Astrocyte of the hippocampus (primary cell): ENCODE measurements around the gene SPON1.
A peak's percentile ranks its signal among the peaks of the same experiment; 100 is the strongest.

Source experiments
- DNase-seq: peaks from one replicate; pipeline ENCODE4 v3.0.0; 2011; ENCODE audit warnings: low read depth, low spot score

The SPON1 gene

DNA sequence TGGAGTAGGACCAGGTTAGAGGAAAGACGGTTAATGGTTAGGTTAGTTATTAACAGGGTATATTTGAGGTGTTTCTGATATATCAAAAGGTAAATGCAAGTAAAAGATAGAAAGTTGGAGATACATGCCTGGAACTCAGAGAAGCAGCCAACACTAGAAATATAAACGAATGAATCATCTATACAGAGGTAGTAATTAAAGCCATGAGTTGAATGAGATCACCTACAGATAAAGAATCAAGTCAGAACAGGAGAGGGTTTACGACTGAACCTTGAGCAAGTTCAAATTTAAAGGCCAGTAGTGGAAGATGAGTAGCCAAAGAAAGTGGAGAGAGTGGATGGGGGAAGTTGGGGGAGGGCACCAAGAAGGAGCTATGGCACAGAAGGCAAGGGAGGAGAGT, 73.9 kb downstream of the SPON1 start:
- DNase-seq = no peak

DNA sequence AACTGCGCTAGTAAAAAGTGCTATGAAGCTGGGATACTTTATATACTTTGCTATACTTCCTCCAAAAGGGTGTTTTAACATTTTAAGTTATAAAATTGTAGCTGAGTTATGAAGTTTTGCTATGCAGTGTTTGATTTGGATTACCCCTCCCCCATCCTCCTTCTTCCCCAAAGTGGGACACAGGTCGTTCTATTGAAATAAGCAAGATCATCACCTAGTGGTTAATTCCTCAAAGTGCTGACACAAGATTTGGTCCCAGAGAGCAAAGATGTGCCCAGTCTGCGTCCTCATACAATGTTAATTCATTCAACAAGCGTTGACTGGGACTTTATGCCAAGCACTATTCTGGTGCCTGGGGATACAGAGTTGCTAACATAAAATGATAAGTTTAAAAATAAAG, 78.5 kb downstream of the SPON1 start:
- no peak for DNase-seq

- no peak for DNase-seq
Measured at GRCh38 chr11:14041565-14041964, 79.0 kb downstream of the SPON1 start.

- no peak for DNase-seq
Measured at GRCh38 chr11:14042686-14043465, 80.4 kb downstream of the SPON1 start.

DNA sequence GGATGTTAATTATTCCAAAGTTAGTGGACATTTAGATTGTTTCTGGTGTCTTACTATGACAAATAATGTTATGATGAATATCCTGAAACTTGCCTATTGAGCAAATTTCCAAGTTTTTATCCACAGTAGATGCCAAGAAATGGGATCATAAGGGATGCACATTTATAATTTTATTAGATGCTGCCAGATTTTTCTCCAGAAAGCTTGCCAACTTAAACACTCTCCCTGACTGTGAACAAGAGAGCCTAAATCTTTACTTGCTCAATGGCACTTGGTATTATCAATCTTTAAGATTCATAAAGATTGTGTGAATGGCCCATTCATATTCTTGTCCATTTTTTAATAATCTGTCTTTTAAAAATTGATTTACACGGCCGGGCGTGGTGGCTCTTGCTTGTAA, 82.4 kb downstream of the SPON1 start:
- no peak for DNase-seq

DNA sequence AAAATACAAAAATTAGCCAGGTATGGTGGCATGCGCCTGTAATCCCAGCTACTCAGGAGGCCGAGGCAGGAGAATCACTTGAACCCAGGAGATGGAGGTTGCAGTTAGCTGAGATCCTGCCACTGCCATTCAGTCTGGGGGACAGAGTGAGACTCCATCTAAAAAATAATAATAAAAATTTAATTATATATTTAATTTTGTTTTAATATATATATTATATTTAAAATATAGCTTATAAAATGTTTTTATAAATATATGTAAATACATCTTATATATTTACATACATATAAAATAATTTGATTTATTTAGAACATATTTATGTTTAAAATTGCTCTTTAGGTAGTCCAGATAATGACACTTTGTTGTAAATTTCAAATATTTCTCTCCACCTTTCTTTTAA, 82.9 kb downstream of the SPON1 start:
- DNase-seq = no peak

GRCh38 chr11:14052198-14052597, 89.7 kb downstream of the SPON1 start:
- no peak for DNase-seq

DNA sequence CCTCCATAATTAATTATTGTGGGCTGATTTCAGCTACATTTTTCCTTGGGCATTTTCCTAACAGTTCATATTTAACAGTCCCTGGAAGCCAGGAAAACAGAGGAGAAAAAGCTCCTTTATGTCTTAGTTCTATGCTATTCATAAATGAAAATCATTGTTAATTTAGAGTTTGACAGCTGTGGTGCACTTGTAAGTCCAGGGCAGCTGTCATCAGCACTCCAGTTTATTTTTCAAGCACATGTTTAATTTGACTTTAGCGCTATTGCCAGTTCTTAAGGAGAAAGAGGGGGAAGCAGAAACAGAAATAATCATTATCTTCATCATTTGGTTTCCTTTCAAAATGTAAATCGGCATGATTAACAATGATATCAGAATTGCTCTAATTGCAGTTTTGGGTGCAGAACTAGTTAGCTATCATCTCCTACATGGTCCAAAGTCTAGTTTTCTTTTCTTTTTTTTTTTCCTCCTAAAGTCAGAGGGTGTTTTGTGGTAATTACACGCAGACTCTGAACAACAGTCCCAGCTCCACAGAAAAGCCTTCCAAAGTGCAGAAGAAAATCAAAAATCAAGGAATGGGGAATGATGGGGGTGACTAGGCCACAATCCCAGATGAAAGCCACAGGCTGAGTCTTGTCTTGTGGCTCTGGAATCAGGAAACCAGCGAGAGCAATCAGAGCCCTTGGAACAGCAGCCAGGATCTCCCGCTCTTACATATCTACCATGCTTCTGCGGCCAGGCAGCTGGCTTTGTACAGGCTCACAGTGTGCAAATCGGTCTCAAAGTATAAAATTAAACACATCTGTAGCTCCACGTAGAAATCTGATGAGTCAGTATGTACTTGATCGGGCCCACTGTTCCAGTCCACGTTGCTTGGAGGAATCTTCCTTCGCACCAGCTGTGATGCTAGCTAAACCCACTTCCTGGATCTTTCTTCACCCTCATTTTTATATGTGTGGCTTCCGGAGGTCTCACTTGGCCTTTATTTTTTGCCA, 91.9 kb downstream of the SPON1 start:
- DNase-seq = no peak

- DNase-seq = no peak
Measured at GRCh38 chr11:14055936-14056335, 93.4 kb downstream of the SPON1 start.

DNA sequence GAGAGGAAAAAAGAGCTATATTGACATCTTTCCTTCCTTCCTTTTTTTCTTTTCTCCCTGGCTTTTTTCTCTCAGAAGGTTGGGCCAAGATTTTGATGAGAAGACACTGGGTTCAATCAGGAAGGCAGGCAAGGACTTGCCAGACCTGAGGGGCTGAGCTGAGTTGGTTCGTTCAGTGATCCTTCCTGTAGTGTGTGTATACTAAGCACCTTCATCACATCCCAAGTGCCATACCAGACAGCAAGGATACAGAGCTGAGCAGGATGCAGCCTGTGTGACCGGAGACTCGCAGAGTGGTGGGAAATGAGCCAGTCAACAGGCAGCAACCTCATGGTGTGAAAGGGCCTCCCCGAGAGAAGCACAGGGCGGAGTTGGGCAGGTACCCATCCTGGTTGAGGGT, 95.5 kb downstream of the SPON1 start:
- no peak for DNase-seq

GRCh38 chr11:14059491-14059890, 97.0 kb downstream of the SPON1 start:
- DNase-seq = peak; percentile 44

- no peak for DNase-seq
Measured at GRCh38 chr11:14061721-14062120, 99.2 kb downstream of the SPON1 start.

GRCh38 chr11:14065141-14065540, 102.6 kb downstream of the SPON1 start:
- no peak for DNase-seq

- DNase-seq = no peak
Measured at GRCh38 chr11:14065681-14066080, 103.2 kb downstream of the SPON1 start.

GRCh38 chr11:14067686-14068085, 105.2 kb downstream of the SPON1 start:
- DNase-seq = no peak

GRCh38 chr11:14070896-14071295, 108.4 kb downstream of the SPON1 start:
- DNase-seq = no peak

DNA sequence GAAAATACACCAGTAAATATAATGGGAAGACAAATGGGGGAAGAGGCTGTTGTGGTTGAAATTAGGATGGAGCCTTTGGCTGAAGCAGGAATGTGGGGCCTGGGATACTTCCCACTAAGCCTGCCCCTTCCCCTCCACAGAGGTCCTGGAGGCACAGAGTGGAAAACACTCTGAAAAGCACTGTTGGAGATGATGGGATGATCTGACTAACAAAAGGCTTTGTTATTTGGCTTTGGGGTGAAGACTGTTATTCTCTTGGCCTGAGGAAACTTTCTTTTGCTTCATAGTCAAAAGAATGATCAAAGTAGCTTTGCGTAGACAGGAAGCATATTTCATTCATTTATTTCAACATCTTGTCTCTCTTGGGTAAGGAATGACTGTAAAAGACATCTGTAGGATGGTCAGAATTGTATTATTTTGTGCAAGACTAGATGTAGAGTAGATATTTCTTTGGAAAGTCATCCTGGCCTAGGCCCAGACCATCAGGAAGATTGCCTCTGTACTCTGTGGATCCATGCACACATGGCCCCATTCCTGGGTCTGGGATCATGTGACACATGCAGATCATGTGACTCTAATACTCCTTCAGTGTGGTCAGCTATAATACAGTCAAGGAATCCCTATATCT, 111.4 kb downstream of the SPON1 start:
- no peak for DNase-seq

DNA sequence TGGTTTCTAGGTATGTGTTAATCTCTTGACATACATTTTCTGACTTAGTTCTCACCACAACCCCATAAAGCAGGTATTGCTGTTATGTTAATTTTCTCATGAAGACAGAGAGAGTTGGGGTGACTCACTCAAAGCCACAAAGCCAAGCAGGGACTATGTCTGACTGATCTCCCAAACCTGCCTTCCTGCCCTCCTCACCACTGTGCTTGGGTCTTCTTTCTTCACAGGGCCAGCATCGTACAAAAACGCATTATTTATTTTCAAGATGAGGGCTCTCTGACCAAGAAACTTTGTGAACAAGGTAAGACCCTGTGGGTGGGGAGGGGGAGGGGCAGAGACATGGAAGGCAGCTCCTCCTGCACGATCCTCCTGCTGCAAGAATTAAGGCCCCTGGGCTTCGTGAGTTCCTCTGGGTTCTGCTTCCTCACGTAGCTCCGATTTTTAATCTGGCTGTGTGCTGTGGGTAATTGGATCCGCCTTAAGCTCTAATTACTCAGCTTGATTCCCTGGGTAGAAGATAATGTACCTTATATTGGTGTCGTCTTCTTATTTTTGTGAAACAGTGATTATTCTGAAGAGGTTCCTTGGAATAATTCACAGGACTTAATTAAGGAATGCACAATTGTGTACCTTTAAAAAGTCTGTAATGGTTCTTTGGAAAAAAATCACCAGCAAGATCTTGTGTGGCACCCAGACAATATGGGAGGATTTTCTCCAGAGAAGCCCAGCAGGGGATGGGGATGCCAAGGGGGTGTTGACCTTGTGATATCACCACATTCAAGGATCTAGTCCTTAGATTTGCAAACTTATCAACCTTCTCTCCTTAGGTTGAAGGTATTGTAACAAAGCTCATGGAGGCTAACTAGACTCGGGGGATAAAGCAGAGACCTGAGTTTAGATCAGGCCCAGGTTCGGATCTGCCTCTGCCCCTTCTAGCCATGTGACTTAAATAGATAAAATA, 112.9 kb downstream of the SPON1 start:
- DNase-seq = peak; percentile 53

GRCh38 chr11:14079011-14079410, 116.5 kb downstream of the SPON1 start:
- DNase-seq = no peak

DNA sequence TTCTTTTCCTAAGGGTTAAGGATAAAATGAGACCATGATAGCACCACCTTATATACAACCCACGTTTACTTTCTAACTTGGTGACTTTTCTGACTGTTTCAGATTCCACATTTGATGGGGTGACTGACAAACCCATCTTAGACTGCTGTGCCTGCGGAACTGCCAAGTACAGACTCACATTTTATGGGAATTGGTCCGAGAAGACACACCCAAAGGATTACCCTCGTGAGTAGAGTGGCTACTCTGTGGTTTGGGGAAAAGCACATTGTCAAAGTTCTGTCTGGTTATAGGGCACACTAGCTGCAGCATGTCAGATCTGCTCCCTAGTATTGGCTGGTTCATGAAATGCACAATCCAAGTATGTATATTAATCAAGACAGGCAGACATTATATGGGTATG, 117.3 kb downstream of the SPON1 start:
- DNase-seq = no peak

- DNase-seq = no peak
Measured at GRCh38 chr11:14081581-14082231, 119.2 kb downstream of the SPON1 start.
